Measurements from ENCODE around the gene MAP4K2.
A peak's percentile ranks its signal among the peaks of the same experiment; 100 is the strongest.

The MAP4K2 gene

GRCh38 chr11:64767344-64768299 lies 35.4 kb downstream of the MAP4K2 start:
- peak; percentile 84 for DNase-seq (ENCODE audit: low spot score)

GRCh38 chr11:64766881-64767280 lies 36.1 kb downstream of the MAP4K2 start:
- DNase-seq (ENCODE audit: low spot score) = no peak

- DNase-seq (ENCODE audit: low spot score) = no peak
Observed at GRCh38 chr11:64765851-64766665, 37.0 kb downstream of the MAP4K2 start.

GRCh38 chr11:64765291-64765850 lies 37.6 kb downstream of the MAP4K2 start:
- DNase-seq (ENCODE audit: low spot score) = no peak

- no peak for DNase-seq (ENCODE audit: low spot score)
Observed at GRCh38 chr11:64764753-64765152, 38.3 kb downstream of the MAP4K2 start.

GRCh38 chr11:64764040-64764611 lies 38.9 kb downstream of the MAP4K2 start:
- peak; percentile 76 for DNase-seq (ENCODE audit: low spot score)

- no peak for DNase-seq (ENCODE audit: low spot score)
Observed at GRCh38 chr11:64763526-64764039, 39.4 kb downstream of the MAP4K2 start.

- DNase-seq (ENCODE audit: low spot score) = peak; percentile 31
Observed at GRCh38 chr11:64762674-64763525, 40.1 kb downstream of the MAP4K2 start.

- no peak for DNase-seq (ENCODE audit: low spot score)
Observed at GRCh38 chr11:64762277-64762673, 40.7 kb downstream of the MAP4K2 start.

GRCh38 chr11:64760759-64761420 lies 42.1 kb downstream of the MAP4K2 start:
- no peak for DNase-seq (ENCODE audit: low spot score)

- DNase-seq (ENCODE audit: low spot score) = no peak
Observed at GRCh38 chr11:64759722-64760719, 43.0 kb downstream of the MAP4K2 start, which contains the start of gene PYGM. Gene PYGM, minus strand, starts transcription at chr11:64759974. Its CDS starts 76 bp downstream, at chr11:64759898.

- no peak for DNase-seq (ENCODE audit: low spot score)
Observed at GRCh38 chr11:64759131-64759721, 43.8 kb downstream of the MAP4K2 start.

- DNase-seq (ENCODE audit: low spot score) = no peak
Observed at GRCh38 chr11:64758330-64759079, 44.5 kb downstream of the MAP4K2 start.

GRCh38 chr11:64757549-64758329 lies 45.3 kb downstream of the MAP4K2 start:
- DNase-seq (ENCODE audit: low spot score) = no peak

GRCh38 chr11:64755681-64756361 lies 47.2 kb downstream of the MAP4K2 start:
- no peak for DNase-seq (ENCODE audit: low spot score)

- no peak for DNase-seq (ENCODE audit: low spot score)
Observed at GRCh38 chr11:64754919-64755662, 47.9 kb downstream of the MAP4K2 start.
